Measurements from ENCODE around the gene ABCC6.
A peak's percentile ranks its signal among the peaks of the same experiment; 100 is the strongest.
"Not testable (repeated sequence)": the region's sequence is repeated elsewhere in the genome, so short reads cannot be mapped to it uniquely, and the experiment has no call there.

Gene ABCC6

GRCh38 chr16:16185095-16185494 lies 38.2 kb downstream of the ABCC6 start:
- H3K27ac Mint-ChIP-seq: no peak overlapping the region
- H3K36me3 Mint-ChIP-seq (ENCODE audit: low read depth): no peaks in the 10 kb centered on the region
- H3K4me1 Mint-ChIP-seq (ENCODE audit: low read depth): no peaks in the 10 kb centered on the region
- H3K9me3 Mint-ChIP-seq: no peaks in the 10 kb centered on the region
- peaks cover 3% of the 10 kb centered on the region for H3K27me3 Mint-ChIP-seq
- H3K4me3 Mint-ChIP-seq: no peak overlapping the region

DNA sequence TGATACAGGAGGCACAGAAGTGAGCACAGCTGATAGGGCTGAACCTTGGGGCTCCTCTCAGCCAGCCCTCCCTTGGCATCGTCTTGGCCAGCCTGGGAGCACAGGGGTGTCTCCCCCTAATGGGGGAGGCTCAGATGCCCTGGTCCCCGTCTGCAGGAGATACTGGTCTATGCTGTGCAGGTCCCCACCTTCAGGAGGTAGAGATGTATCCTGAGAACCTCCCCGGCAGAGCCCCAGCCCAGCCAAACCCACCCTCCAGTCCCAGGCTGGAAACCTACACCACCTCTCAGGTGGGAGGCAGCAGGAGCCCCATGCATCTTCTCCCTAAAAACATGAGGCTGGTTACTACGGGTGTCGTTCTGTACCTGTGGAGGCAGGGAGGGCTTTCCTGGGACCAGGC lies 38.7 kb downstream of the ABCC6 start:
- Mint-ChIP-seq H3K9me3 (no peaks in the 10 kb centered on the region), H3K4me3 (no peak overlapping the region), H3K27ac (no peak overlapping the region), H3K27me3 (peaks cover 3% of the 10 kb centered on the region), H3K4me1 (ENCODE audit: low read depth) (no peaks in the 10 kb centered on the region), H3K36me3 (ENCODE audit: low read depth) (no peaks in the 10 kb centered on the region)

- no peaks in the 10 kb centered on the region for H3K4me1 Mint-ChIP-seq (ENCODE audit: low read depth)
- H3K27me3 Mint-ChIP-seq: peaks cover 3% of the 10 kb centered on the region
- no peaks in the 10 kb centered on the region for H3K36me3 Mint-ChIP-seq (ENCODE audit: low read depth)
- no peak overlapping the region for H3K4me3 Mint-ChIP-seq
- no peak overlapping the region for H3K27ac Mint-ChIP-seq
- H3K9me3 Mint-ChIP-seq: no peaks in the 10 kb centered on the region
Observed at GRCh38 chr16:16183562-16183961, 39.7 kb downstream of the ABCC6 start.

- H3K4me1 Mint-ChIP-seq (ENCODE audit: low read depth): no peaks in the 10 kb centered on the region
- H3K36me3 Mint-ChIP-seq (ENCODE audit: low read depth): no peaks in the 10 kb centered on the region
- H3K9me3 Mint-ChIP-seq: no peaks in the 10 kb centered on the region
- no peak overlapping the region for H3K4me3 Mint-ChIP-seq
- H3K27ac Mint-ChIP-seq: no peak overlapping the region
- H3K27me3 Mint-ChIP-seq: peaks cover 3% of the 10 kb centered on the region
Observed at GRCh38 chr16:16182918-16183317, 40.4 kb downstream of the ABCC6 start.

DNA sequence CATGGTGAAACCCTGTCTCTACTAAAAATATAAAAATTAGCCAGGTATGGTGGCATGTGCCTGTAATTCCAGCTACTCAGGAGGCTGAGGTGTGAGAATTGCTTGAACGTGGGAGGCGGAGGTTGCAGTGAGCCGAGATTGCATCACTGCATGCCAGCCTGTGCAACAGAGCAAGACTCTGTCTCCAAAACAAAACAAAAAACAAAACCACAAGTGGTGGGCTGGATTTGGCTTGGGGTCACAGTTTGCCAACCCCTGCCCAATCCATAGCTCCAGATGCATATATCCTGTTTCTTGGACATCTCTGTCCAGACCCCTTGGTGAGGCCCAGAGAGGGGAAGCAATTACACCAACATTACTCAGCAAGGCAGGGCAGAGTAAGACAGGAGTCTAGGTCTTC lies 41.5 kb downstream of the ABCC6 start:
- H3K36me3 Mint-ChIP-seq (ENCODE audit: low read depth): not testable (repeated sequence)

GRCh38 chr16:16178455-16179162 lies 44.7 kb downstream of the ABCC6 start:
- Mint-ChIP-seq H3K27ac (no peak overlapping the region), H3K27me3 (peaks cover 3% of the 10 kb centered on the region), H3K36me3 (ENCODE audit: low read depth) (no peaks in the 10 kb centered on the region), H3K4me1 (ENCODE audit: low read depth) (no peaks in the 10 kb centered on the region), H3K9me3 (peaks cover 4% of the 10 kb centered on the region), H3K4me3 (no peak overlapping the region)

More for the DNA sequence above, 41.5 kb downstream of the ABCC6 start:
- H3K27ac Mint-ChIP-seq; H3K4me1 Mint-ChIP-seq (ENCODE audit: low read depth); H3K4me3 Mint-ChIP-seq; H3K27me3 Mint-ChIP-seq; H3K9me3 Mint-ChIP-seq: not testable (repeated sequence)

DNA sequence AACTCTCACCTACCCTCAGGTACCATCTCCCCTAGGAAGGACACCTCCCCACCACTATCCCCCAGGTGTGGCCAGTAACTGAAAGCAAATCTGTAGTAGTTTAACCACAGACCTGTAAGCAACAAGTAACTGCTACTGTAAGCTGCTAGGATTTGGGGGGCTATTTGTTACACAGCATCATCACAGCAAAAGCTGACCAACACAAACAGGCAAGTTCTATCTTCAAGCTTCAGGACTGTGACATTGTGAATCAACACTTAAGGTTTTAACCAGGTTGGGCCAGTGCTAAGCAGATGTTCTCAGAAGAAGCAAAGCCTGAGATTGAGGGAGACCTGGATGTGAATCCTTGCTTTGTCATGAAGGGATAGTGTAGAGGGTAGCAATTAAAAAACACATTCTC lies 47.0 kb downstream of the ABCC6 start:
- Mint-ChIP-seq H3K27me3 (no peaks in the 10 kb centered on the region), H3K4me1 (ENCODE audit: low read depth) (no peaks in the 10 kb centered on the region), H3K4me3 (no peak overlapping the region), H3K36me3 (ENCODE audit: low read depth) (no peaks in the 10 kb centered on the region), H3K9me3 (peaks cover 4% of the 10 kb centered on the region), H3K27ac (no peak overlapping the region)

- Mint-ChIP-seq H3K27ac (no peak overlapping the region), H3K9me3 (peaks cover 4% of the 10 kb centered on the region), H3K4me1 (ENCODE audit: low read depth) (no peaks in the 10 kb centered on the region), H3K36me3 (ENCODE audit: low read depth) (no peaks in the 10 kb centered on the region), H3K4me3 (no peak overlapping the region), H3K27me3 (no peaks in the 10 kb centered on the region)
Observed at GRCh38 chr16:16175296-16175695, 48.0 kb downstream of the ABCC6 start.

DNA sequence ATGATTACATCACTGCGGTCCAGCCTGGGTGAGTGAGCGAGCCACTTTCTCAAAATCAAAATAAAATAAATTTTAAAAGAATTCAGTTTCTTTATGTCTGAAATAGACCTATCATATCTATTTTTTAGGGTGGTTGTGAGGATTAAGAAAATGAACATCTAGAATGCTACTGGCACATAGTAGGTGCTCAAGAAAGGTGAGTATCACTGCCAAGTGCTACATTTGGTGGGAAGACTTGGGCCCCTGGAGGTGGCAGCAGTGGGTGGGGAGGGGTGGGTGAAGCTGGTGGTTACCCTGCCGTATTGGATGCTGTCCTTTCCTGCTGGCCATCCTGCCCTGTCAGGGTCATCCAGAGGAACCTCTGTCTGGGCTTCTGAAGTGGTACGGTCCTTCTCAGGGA lies 50.3 kb downstream of the ABCC6 start:
- no peaks in the 10 kb centered on the region for H3K27me3 Mint-ChIP-seq

GRCh38 chr16:16171332-16171919 lies 51.9 kb downstream of the ABCC6 start:
- Mint-ChIP-seq H3K4me1 (ENCODE audit: low read depth) (no peaks in the 10 kb centered on the region), H3K36me3 (ENCODE audit: low read depth) (no peaks in the 10 kb centered on the region), H3K27me3 (no peaks in the 10 kb centered on the region), H3K27ac (peak overlapping the region; percentile 43), H3K9me3 (peaks cover 4% of the 10 kb centered on the region), H3K4me3 (peak overlapping the region; percentile 17)

More for the DNA sequence above, 50.3 kb downstream of the ABCC6 start:
- H3K4me1 Mint-ChIP-seq (ENCODE audit: low read depth): no peaks in the 10 kb centered on the region
- H3K9me3 Mint-ChIP-seq: peaks cover 4% of the 10 kb centered on the region
- H3K4me3 Mint-ChIP-seq: no peak overlapping the region
- no peaks in the 10 kb centered on the region for H3K36me3 Mint-ChIP-seq (ENCODE audit: low read depth)
- H3K27ac Mint-ChIP-seq: no peak overlapping the region

GRCh38 chr16:16169615-16170014 lies 53.7 kb downstream of the ABCC6 start:
- H3K4me3 Mint-ChIP-seq: no peak overlapping the region
- H3K4me1 Mint-ChIP-seq (ENCODE audit: low read depth): no peaks in the 10 kb centered on the region
- no peaks in the 10 kb centered on the region for H3K36me3 Mint-ChIP-seq (ENCODE audit: low read depth)
- no peak overlapping the region for H3K27ac Mint-ChIP-seq
- no peaks in the 10 kb centered on the region for H3K27me3 Mint-ChIP-seq
- H3K9me3 Mint-ChIP-seq: no peaks in the 10 kb centered on the region

DNA sequence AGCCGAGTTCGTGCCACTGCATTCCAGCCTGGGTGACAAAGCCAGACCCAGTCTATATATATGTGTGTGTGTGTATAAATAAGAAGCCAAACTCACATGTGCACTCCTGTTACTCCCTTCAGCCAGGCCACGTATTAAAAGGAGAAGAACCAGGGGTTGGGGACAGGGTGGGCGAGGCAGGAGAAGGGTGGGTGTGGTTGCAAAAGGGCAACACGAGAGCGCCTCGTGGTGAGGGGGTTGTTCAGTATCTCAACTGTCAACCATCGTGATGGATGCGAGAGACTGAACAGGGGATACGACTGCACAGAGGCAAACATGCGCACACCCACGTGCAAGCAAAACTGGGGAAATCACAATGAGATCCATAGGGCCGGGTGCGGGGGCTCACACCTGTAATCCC lies 54.9 kb downstream of the ABCC6 start:
- H3K9me3 Mint-ChIP-seq: no peaks in the 10 kb centered on the region
- H3K4me1 Mint-ChIP-seq (ENCODE audit: low read depth): no peaks in the 10 kb centered on the region
- H3K4me3 Mint-ChIP-seq: no peak overlapping the region
- H3K27ac Mint-ChIP-seq: no peak overlapping the region
- H3K36me3 Mint-ChIP-seq (ENCODE audit: low read depth): no peaks in the 10 kb centered on the region
- H3K27me3 Mint-ChIP-seq: no peaks in the 10 kb centered on the region

DNA sequence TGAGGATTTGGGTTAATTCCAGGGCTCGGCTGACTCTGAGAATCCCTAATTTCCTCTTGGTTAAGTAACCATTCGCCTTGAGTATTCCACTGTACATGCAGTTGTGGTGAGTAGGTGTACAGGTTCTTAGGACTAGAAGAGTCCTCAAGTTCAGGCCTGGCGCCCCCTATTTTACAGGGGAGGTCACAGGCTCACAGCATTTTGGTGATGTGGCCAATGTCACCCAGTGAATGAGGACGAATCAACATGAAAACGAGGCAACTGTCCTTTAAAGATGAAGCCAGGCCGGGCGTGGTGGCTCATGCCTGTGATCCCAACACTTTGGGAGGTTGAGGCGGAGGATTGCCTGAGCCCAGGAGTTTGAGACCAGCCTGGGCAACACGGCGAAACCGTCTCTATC lies 55.4 kb downstream of the ABCC6 start:
- no peaks in the 10 kb centered on the region for H3K9me3 Mint-ChIP-seq
- no peaks in the 10 kb centered on the region for H3K4me1 Mint-ChIP-seq (ENCODE audit: low read depth)
- no peak overlapping the region for H3K27ac Mint-ChIP-seq
- no peak overlapping the region for H3K4me3 Mint-ChIP-seq
- no peaks in the 10 kb centered on the region for H3K36me3 Mint-ChIP-seq (ENCODE audit: low read depth)
- no peaks in the 10 kb centered on the region for H3K27me3 Mint-ChIP-seq

GRCh38 chr16:16166949-16167348 lies 56.3 kb downstream of the ABCC6 start:
- H3K27me3 Mint-ChIP-seq: no peaks in the 10 kb centered on the region

GRCh38 chr16:16166085-16166484 lies 57.2 kb downstream of the ABCC6 start:
- no peaks in the 10 kb centered on the region for H3K9me3 Mint-ChIP-seq
- no peaks in the 10 kb centered on the region for H3K4me1 Mint-ChIP-seq (ENCODE audit: low read depth)
- H3K4me3 Mint-ChIP-seq: no peak overlapping the region
- peaks cover 3% of the 10 kb centered on the region for H3K27me3 Mint-ChIP-seq
- no peaks in the 10 kb centered on the region for H3K36me3 Mint-ChIP-seq (ENCODE audit: low read depth)
- no peak overlapping the region for H3K27ac Mint-ChIP-seq

More at GRCh38 chr16:16166949-16167348, 56.3 kb downstream of the ABCC6 start:
- H3K4me3 Mint-ChIP-seq: no peak overlapping the region
- no peaks in the 10 kb centered on the region for H3K4me1 Mint-ChIP-seq (ENCODE audit: low read depth)
- no peak overlapping the region for H3K27ac Mint-ChIP-seq
- no peaks in the 10 kb centered on the region for H3K36me3 Mint-ChIP-seq (ENCODE audit: low read depth)
- no peaks in the 10 kb centered on the region for H3K9me3 Mint-ChIP-seq

DNA sequence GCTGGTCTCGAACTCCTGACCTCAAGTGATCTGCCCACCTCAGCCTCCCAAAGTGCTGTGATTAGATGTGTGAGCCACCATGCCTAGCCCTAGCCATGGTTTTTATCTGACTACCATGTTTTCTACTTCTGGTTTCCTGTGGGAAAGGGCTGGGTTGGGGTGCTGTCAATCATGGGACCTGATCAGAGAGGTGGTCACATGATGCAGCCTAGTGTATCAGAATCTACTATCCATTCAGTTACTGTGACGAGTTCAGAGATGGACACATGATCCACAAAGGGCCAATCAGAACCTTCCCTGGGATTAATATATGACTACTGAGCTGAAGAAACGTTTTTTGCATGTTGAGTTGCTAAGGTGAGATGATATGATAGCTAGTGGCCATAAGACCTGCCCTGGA lies 59.1 kb downstream of the ABCC6 start:
- H3K27ac Mint-ChIP-seq: no peak overlapping the region
- peaks cover 3% of the 10 kb centered on the region for H3K9me3 Mint-ChIP-seq
- H3K4me1 Mint-ChIP-seq (ENCODE audit: low read depth): no peaks in the 10 kb centered on the region
- H3K27me3 Mint-ChIP-seq: peaks cover 3% of the 10 kb centered on the region
- no peak overlapping the region for H3K4me3 Mint-ChIP-seq
- H3K36me3 Mint-ChIP-seq (ENCODE audit: low read depth): no peaks in the 10 kb centered on the region
